Body of pancreas (tissue), 4 donors: ENCODE data around the gene SMARCD3.

Source experiments
- CTCF ChIP-seq, 7 experiments: fragments of 450-650 bp in 4 of 7; fragments of 200-600 bp in 3 of 7; sonication (generic) in 3 of 7; IDR thresholded peaks; one replicate each; pipeline ENCODE4 v1.5.1; 2016 to 2019; ENCODE audit warnings: antibody characterized with exemption in 7 of 7
- POLR2A ChIP-seq, 3 donors: fragments of 450-650 bp; IDR thresholded peaks; one replicate each; pipeline ENCODE4 v1.6.1; 2016; ENCODE audit warnings: antibody characterized with exemption in 3 of 3, mild to moderate bottlenecking in 2 of 3

- TF ChIP-seq CTCF (IDR thresholded peaks at IDR 0.05) (no peak), POLR2A (IDR thresholded peaks at IDR 0.05) (no peak)
Measured at GRCh38 chr7:151251328-151251688, 2.8 kb upstream of the SMARCD3 start.
